DND-41 (cell line): ENCODE measurements around the gene QPCT.

Source experiments
- ATAC-seq: fragments of 200-7000 bp; cut with Tn5 transposase; 3 replicates; pipeline ENCODE4 v1.9.1; 2021; ENCODE audit warnings: low read depth; ENCODE audit not compliant: insufficient read depth
- DNase-seq: peaks from one replicate; pipeline ENCODE4 v3.0.0-alpha.2; 2020
- H2AFZ ChIP-seq: 2 replicates; pipeline ENCODE4 v1.6.0; 2012; ENCODE audit warnings: low read depth, low read length
- H3K27ac ChIP-seq: 2 replicates; pipeline ENCODE4 v1.5.1; 2012; ENCODE audit warnings: low read length, inconsistent platforms
- H3K27me3 ChIP-seq: fragments of 200-600 bp; sonication (generic); 2 replicates; pipeline ENCODE4 v1.6.0; 2012; ENCODE audit warnings: low read length, mild to moderate bottlenecking, inconsistent platforms; ENCODE audit not compliant: insufficient read depth, poor library complexity
- H3K36me3 ChIP-seq: 2 replicates; pipeline ENCODE4 v1.5.1; 2012; ENCODE audit warnings: low read length, inconsistent platforms; ENCODE audit not compliant: insufficient read depth
- H3K4me1 ChIP-seq: 2 replicates; pipeline ENCODE4 v1.5.1; 2012; ENCODE audit warnings: mild to moderate bottlenecking, low read length; ENCODE audit not compliant: insufficient read depth
- H3K4me2 ChIP-seq: 2 replicates; pipeline ENCODE4 v1.6.0; 2012; ENCODE audit warnings: mild to moderate bottlenecking, moderate library complexity, low read length, inconsistent platforms; ENCODE audit not compliant: insufficient read depth
- H3K4me3 ChIP-seq, 2 experiments: fragments of 200-600 bp in 1 of 2; shearing (Covaris generic) in 1 of 2; 2 replicates each; pipeline ENCODE4 v1.5.1; 2012 to 2016; ENCODE audit warnings: inconsistent platforms in 2 of 2, low read length in 2 of 2, mild to moderate bottlenecking in 2 of 2, low read depth in 1 of 2, moderate library complexity in 1 of 2
- H3K79me2 ChIP-seq: 2 replicates; pipeline ENCODE4 v1.6.0; 2012; ENCODE audit warnings: low read length, inconsistent platforms; ENCODE audit not compliant: insufficient read depth
- H3K9ac ChIP-seq: 2 replicates; pipeline ENCODE4 v1.6.0; 2012; ENCODE audit warnings: low read depth, mild to moderate bottlenecking, inconsistent platforms, low read length, moderate library complexity
- H3K9me3 ChIP-seq: 2 replicates; pipeline ENCODE4 v1.5.1; 2012; ENCODE audit warnings: low read length, moderate library complexity, mild to moderate bottlenecking, inconsistent platforms; ENCODE audit not compliant: insufficient read depth, severe bottlenecking
- H4K20me1 ChIP-seq: 2 replicates; pipeline ENCODE4 v1.6.0; 2012; ENCODE audit warnings: low read length; ENCODE audit not compliant: insufficient read depth
- CTCF ChIP-seq: IDR thresholded peaks from 2 replicates; pipeline ENCODE4 v1.5.1; 2012; ENCODE audit warnings: borderline replicate concordance, low read length, moderate library complexity, mild to moderate bottlenecking; ENCODE audit not compliant: poor library complexity, severe bottlenecking; ENCODE audit errors: extremely low read depth
- EZH2 ChIP-seq: IDR thresholded peaks from 3 replicates; pipeline ENCODE4 v1.6.1; 2012; ENCODE audit warnings: borderline replicate concordance, low read depth, mild to moderate bottlenecking, moderate library complexity, low read length, inconsistent platforms; ENCODE audit not compliant: severe bottlenecking

The QPCT gene

GRCh38 chr2:37388074-37388473, 43.6 kb downstream of the QPCT start:
- ATAC-seq (no peak), DNase-seq (no peak)
- Histone ChIP-seq H3K4me2 (no peak overlapping the region), H2AFZ (no peak overlapping the region), H3K27ac (no peak overlapping the region), H3K4me1 (peaks cover 8% of the 10 kb centered on the region), H3K9me3 (no peaks in the 10 kb centered on the region), H3K36me3 (no peaks in the 10 kb centered on the region), H3K4me3 (no peak overlapping the region), H3K79me2 (no peaks in the 10 kb centered on the region), H4K20me1 (no peaks in the 10 kb centered on the region), H3K9ac (no peak overlapping the region), H3K27me3 (no peaks in the 10 kb centered on the region)
- TF ChIP-seq EZH2 (no peak), CTCF (no peak)

DNA sequence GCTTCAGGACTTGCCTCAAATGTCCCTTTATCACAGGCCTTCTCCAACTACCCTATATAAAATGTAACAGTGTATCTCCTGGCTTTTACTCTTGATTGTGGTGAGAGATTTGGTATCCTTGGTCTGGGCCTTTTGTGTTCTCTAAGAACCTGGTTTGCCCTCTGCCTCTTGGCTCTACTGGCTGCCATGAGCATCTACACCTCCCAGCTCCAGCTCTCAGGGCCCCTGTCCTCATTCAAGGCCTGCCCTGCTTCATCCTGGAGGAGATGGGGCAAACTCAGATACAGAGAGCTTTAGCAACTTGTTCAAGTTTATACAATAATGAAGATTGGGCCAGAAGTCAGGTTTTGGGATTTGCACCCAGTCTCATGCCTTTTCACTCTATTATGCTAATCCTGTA, 45.0 kb downstream of the QPCT start:
- DNase-seq (no peak), ATAC-seq (no peak)
- no peak overlapping the region for H2AFZ ChIP-seq
- no peak overlapping the region for H3K4me3 ChIP-seq
- no peak for TF ChIP-seq EZH2
- H3K4me1 ChIP-seq, result peaks cover 8% of the 10 kb centered on the region
- H3K27me3 ChIP-seq, result peaks cover 4% of the 10 kb centered on the region
- no peak overlapping the region for H3K9ac ChIP-seq
- H3K4me2 ChIP-seq, result no peak overlapping the region
- H3K9me3 ChIP-seq, result no peaks in the 10 kb centered on the region
- H3K79me2 ChIP-seq, result no peaks in the 10 kb centered on the region
- H3K36me3 ChIP-seq, result no peaks in the 10 kb centered on the region
- no peak overlapping the region for H3K27ac ChIP-seq
- no peaks in the 10 kb centered on the region for H4K20me1 ChIP-seq

GRCh38 chr2:37389989-37390765, 45.7 kb downstream of the QPCT start:
- Histone ChIP-seq H3K4me3 (no peak overlapping the region), H3K9ac (no peak overlapping the region), H3K9me3 (no peaks in the 10 kb centered on the region), H3K4me2 (no peak overlapping the region), H2AFZ (no peak overlapping the region), H3K36me3 (no peaks in the 10 kb centered on the region), H3K27me3 (peaks cover 4% of the 10 kb centered on the region), H3K27ac (no peak overlapping the region), H3K79me2 (no peaks in the 10 kb centered on the region), H3K4me1 (peaks cover 8% of the 10 kb centered on the region), H4K20me1 (no peaks in the 10 kb centered on the region)
- DNase-seq (peak; percentile 35), ATAC-seq (peak; percentile 91)
- TF ChIP-seq EZH2 (no peak), CTCF (no peak)

DNA sequence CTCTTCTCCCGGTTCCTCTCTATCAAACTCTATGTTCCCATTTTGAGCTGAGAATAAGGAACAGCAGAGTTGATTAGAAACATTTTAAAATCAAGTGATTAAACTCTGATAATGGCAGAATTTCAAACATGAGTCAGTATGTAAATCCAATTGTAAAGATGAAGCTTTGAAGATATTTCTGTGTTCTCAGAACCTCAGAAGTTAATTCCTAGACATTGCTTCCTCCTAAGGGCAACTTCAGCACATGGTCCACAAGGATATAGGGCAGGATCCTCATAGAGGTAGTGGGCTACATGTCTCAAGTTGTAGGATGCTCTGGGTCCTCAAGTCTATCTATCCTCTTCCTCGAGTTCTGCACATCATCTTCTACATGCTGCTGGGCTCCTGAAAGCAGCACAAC, 46.3 kb downstream of the QPCT start:
- Histone ChIP-seq H3K36me3 (no peaks in the 10 kb centered on the region), H2AFZ (no peak overlapping the region), H3K9me3 (no peaks in the 10 kb centered on the region), H3K27ac (no peak overlapping the region), H3K27me3 (peaks cover 4% of the 10 kb centered on the region), H3K79me2 (no peaks in the 10 kb centered on the region), H3K4me1 (peaks cover 8% of the 10 kb centered on the region), H3K4me3 (no peak overlapping the region), H4K20me1 (no peaks in the 10 kb centered on the region), H3K4me2 (no peak overlapping the region), H3K9ac (no peak overlapping the region)
- DNase-seq (no peak), ATAC-seq (no peak)
- TF ChIP-seq EZH2 (no peak), CTCF (no peak)
